Natural killer cell (primary cell): ENCODE results near the gene SPTLC3. TPM values are rescaled to one million over a fixed set of nuclear protein-coding genes. Genes with fewer than 3 reads are reported as not detected.

ENCODE experiments used
- ATAC-seq, 3 donors: fragments of 150-1000 bp in 2 of 3; fragments of 200-7000 bp in 1 of 3; cut with Tn5 transposase; 1 replicate in 1 of 3; 2 replicates in 2 of 3; pipeline ENCODE4 v1.10.0; 2021; ENCODE audit warnings: mild to moderate bottlenecking in 2 of 3, moderate library complexity in 2 of 3
- DNase-seq, 2 donors: peaks; one replicate each; pipeline versions ENCODE4 v3.0.0 to v3.0.0-alpha.2; 2013 to 2021; ENCODE audit warnings: mixed read lengths in 1 of 2
- H3K27ac ChIP-seq: one replicate; pipeline ENCODE4 v1.5.1; 2013; ENCODE audit warnings: mild to moderate bottlenecking, low read length
- H3K27me3 ChIP-seq: one replicate; pipeline ENCODE4 v1.6.1; 2013; ENCODE audit warnings: low read length; ENCODE audit not compliant: control insufficient read depth, insufficient read depth
- H3K36me3 ChIP-seq: one replicate; pipeline ENCODE4 v1.6.1; 2013; ENCODE audit warnings: low read length; ENCODE audit not compliant: control insufficient read depth, insufficient read depth
- H3K4me1 ChIP-seq: one replicate; pipeline ENCODE4 v1.6.1; 2013; ENCODE audit warnings: low read length; ENCODE audit not compliant: control insufficient read depth, insufficient read depth
- H3K4me3 ChIP-seq: one replicate; pipeline ENCODE4 v1.5.1; 2013; ENCODE audit warnings: low read length
- H3K9me3 ChIP-seq: one replicate; pipeline ENCODE4 v1.6.1; 2013; ENCODE audit warnings: low read length; ENCODE audit not compliant: control insufficient read depth, insufficient read depth
- H3K27ac Mint-ChIP-seq, 2 donors: one replicate each; pipeline ENCODE4 v1.8.0; 2022; ENCODE audit warnings: mild to moderate bottlenecking in 2 of 2, mixed read lengths in 2 of 2, moderate library complexity in 1 of 2
- H3K27me3 Mint-ChIP-seq, 2 donors: one replicate each; pipeline ENCODE4 v1.8.0; 2022; ENCODE audit warnings: low read depth in 2 of 2, mixed read lengths in 2 of 2
- H3K36me3 Mint-ChIP-seq: one replicate; pipeline ENCODE4 v1.8.0; 2022; ENCODE audit warnings: mixed read lengths
- H3K4me1 Mint-ChIP-seq, 2 donors: one replicate each; pipeline ENCODE4 v1.8.0; 2022; ENCODE audit warnings: mixed read lengths in 2 of 2
- H3K4me3 Mint-ChIP-seq: one replicate; pipeline ENCODE4 v1.8.0; 2022; ENCODE audit warnings: mild to moderate bottlenecking, moderate library complexity, mixed read lengths
- H3K9me3 Mint-ChIP-seq, 2 donors: one replicate each; pipeline ENCODE4 v1.8.0; 2022; ENCODE audit warnings: mixed read lengths in 2 of 2
- WGBS: methylation state at CpG from one replicate; pipeline ENCODE4 v1.1.7; 2013; ENCODE audit warnings: missing lambda C conversion rate; ENCODE audit not compliant: insufficient coverage; 5-methylcytosine and 5-hydroxymethylcytosine counted together
- intact Hi-C: fragments of 100-400 bp; cut with micrococcal nuclease; formaldehyde crosslinking; loops from one replicate; pipeline ENCODE4 v1.14.2; 2022
- total RNA-seq, 4 donors: library from RNA; stranded (reverse); fragments of 120-200 nt in 1 of 4; gene quantifications; one replicate each; pipeline versions ENCODE4 v1.2.3 to v1.2.4, GENCODE V29; 2013 to 2022
- TF ChIP-seq, protein P1 (sequence below): fragments of 200-600 bp; IDR thresholded peaks from one replicate; pipeline ENCODE4 v1.8.0; 2022; ENCODE audit warnings: antibody characterized with exemption

The SPTLC3 gene
- total RNA-seq, 3 donors from 2014 or later (not counting 1 experiment from before 2014, with no cell fraction given), result 1.5 to 4.6 (median 1.9) TPM

DNA sequence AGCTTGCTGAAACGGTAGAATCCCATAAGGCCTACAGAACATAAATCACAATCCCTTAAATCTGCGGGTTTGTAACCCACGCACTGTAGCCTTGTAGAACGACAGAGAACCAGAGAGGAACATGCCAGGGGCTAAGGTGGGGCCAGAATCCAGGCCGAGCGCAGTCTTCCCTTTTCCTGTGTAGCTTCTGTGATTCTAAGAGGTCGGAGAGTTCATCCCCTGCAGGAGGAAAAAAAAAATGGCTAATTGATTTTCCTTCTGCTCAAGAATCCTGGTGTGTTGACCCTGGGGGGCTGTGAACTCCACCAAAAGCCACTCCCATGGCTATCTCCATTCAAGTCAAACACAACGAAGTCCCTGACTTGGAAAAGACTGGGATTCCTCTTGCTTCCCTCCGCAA is 96.3 kb downstream of the SPTLC3 start:
- DNase-seq, result no peak

DNA sequence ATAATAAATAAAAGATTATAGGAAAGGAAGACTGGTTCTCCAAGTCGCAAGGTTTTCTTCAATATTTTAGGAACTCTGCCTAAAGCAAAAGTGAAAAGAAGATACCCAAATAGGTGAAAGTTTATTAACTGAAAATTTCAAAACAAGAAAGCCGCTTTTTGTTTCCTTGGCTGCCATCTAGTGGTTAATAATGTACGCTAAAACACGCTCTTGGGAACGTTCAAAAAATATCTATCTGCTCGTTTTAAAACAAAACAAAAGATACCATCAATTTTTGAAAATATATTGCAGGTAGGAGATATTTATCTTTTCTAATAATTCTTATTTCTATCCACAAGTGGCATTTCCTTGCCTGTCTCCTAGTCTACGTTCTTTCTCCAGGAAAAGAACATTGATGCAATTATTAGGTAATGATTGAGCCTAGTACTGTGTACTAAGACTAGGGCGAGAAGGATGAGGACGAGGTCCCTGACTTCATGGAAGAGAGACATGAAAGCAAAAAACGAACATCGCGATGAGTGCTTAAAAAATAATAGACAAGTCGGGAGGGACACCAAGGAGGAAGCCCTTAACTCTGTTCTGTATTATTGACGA is 97.2 kb downstream of the SPTLC3 start:
- H3K9me3 Mint-ChIP-seq, result no peaks in the 10 kb centered on the region
- 58% methylated on average over 11 of the region's 14 CpGs for WGBS
- H3K4me1 Mint-ChIP-seq, result no peaks in the 10 kb centered on the region
- no peaks in the 10 kb centered on the region for H3K4me1 ChIP-seq
- H3K27ac Mint-ChIP-seq, result no peak overlapping the region
- H3K36me3 Mint-ChIP-seq, result no peaks in the 10 kb centered on the region
- intact Hi-C loops, result loop anchor here (1.0 to 5.0 kb wide), 2 partner anchors 134 to 181 kb away; no protein-coding TSS in a partner anchor
- H3K27me3 ChIP-seq, result no peaks in the 10 kb centered on the region
- H3K4me3 Mint-ChIP-seq, result no peak overlapping the region
- DNase-seq (peak in 1 of 2 donors; percentile 37), ATAC-seq (no peak)
- H3K27ac ChIP-seq, result no peak overlapping the region
- TF ChIP-seq, protein P1, sequence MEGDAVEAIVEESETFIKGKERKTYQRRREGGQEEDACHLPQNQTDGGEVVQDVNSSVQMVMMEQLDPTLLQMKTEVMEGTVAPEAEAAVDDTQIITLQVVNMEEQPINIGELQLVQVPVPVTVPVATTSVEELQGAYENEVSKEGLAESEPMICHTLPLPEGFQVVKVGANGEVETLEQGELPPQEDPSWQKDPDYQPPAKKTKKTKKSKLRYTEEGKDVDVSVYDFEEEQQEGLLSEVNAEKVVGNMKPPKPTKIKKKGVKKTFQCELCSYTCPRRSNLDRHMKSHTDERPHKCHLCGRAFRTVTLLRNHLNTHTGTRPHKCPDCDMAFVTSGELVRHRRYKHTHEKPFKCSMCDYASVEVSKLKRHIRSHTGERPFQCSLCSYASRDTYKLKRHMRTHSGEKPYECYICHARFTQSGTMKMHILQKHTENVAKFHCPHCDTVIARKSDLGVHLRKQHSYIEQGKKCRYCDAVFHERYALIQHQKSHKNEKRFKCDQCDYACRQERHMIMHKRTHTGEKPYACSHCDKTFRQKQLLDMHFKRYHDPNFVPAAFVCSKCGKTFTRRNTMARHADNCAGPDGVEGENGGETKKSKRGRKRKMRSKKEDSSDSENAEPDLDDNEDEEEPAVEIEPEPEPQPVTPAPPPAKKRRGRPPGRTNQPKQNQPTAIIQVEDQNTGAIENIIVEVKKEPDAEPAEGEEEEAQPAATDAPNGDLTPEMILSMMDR, result peak; percentile 76
- no peak overlapping the region for H3K4me3 ChIP-seq
- H3K36me3 ChIP-seq, result no peaks in the 10 kb centered on the region
- H3K27me3 Mint-ChIP-seq, result no peaks in the 10 kb centered on the region
- no peaks in the 10 kb centered on the region for H3K9me3 ChIP-seq

More for the DNA sequence above, 96.3 kb downstream of the SPTLC3 start:
- H3K36me3 ChIP-seq, result no peaks in the 10 kb centered on the region
- Mint-ChIP-seq H3K4me1 (no peaks in the 10 kb centered on the region), H3K4me3 (no peak overlapping the region), H3K27me3 (no peaks in the 10 kb centered on the region), H3K27ac (no peak overlapping the region), H3K36me3 (no peaks in the 10 kb centered on the region), H3K9me3 (no peaks in the 10 kb centered on the region)
- no peaks in the 10 kb centered on the region for H3K27me3 ChIP-seq
- no peak overlapping the region for H3K27ac ChIP-seq
- H3K4me3 ChIP-seq, result no peak overlapping the region
- no peaks in the 10 kb centered on the region for H3K9me3 ChIP-seq
- TF ChIP-seq, protein P1, result no peak
- intact Hi-C loops, result loop anchor here (5.0 kb wide), 1 partner anchor 133 kb away; no protein-coding TSS in a partner anchor
- no peaks in the 10 kb centered on the region for H3K4me1 ChIP-seq
- no peak for ATAC-seq
- 84% methylated on average over 8 of the region's 9 CpGs for WGBS

DNA sequence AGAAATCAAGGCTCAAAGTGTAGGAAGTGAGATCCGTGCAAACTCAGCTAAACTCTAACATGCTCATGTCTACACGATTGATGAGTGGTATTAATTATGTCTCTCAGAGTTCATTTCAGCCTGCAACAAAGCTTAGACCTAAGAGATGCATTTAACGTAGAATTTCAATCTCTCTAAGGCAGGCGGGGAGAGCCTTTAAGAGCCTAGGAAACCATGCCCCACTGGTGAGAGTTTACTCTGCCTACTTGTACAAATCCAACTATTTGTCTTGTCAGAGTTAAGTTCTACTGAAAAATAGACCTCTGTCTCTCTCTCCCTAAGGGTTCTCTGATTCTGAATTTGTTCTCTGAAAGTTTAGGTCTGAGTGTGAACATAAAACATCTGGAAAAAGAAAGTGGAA is 100.9 kb downstream of the SPTLC3 start:
- H3K9me3 ChIP-seq, result no peaks in the 10 kb centered on the region
- 89% methylated on average over 4 of the region's 4 CpGs for WGBS
- Mint-ChIP-seq H3K36me3 (no peaks in the 10 kb centered on the region), H3K4me1 (no peaks in the 10 kb centered on the region), H3K27me3 (no peaks in the 10 kb centered on the region), H3K4me3 (no peak overlapping the region), H3K9me3 (no peaks in the 10 kb centered on the region), H3K27ac (no peak overlapping the region)
- TF ChIP-seq, protein P1, result no peak
- no peaks in the 10 kb centered on the region for H3K36me3 ChIP-seq
- intact Hi-C loops, result loop anchor here (5.0 kb wide), 1 partner anchor 137 kb away; no protein-coding TSS in a partner anchor
- no peak overlapping the region for H3K27ac ChIP-seq
- H3K4me1 ChIP-seq, result no peaks in the 10 kb centered on the region
- H3K4me3 ChIP-seq, result no peak overlapping the region
- ATAC-seq (no peak), DNase-seq (no peak)
- H3K27me3 ChIP-seq, result no peaks in the 10 kb centered on the region

DNA sequence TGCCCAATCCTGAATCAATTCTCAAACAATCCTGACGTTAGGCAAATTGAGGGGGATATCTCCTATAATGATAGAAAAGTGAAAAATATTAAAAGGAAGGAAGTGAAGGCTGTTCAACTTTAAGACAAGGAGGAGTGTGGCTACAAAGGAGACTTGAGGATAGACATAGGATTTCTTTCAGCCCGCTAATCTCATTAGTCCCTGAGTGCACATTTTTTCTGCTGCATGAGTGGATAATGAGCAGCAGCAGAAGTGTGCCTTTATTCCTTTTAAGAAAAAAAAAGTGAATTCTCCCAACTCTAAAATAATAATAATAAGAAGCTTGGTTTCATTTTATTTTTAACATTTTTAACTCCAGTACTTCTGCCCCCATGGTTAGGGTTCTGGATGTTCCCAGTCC is 102.0 kb downstream of the SPTLC3 start:
- Histone ChIP-seq H3K27me3 (no peaks in the 10 kb centered on the region), H3K4me1 (no peaks in the 10 kb centered on the region), H3K27ac (no peak overlapping the region), H3K36me3 (no peaks in the 10 kb centered on the region), H3K4me3 (no peak overlapping the region), H3K9me3 (no peaks in the 10 kb centered on the region)
- no peaks in the 10 kb centered on the region for H3K4me1 Mint-ChIP-seq
- no peak for DNase-seq
- H3K4me3 Mint-ChIP-seq, result no peak overlapping the region
- intact Hi-C loops, result no loop called here
- TF ChIP-seq, protein P1, result no peak
- WGBS, result 100% methylated on average over 1 of the region's 2 CpGs
- no peaks in the 10 kb centered on the region for H3K27me3 Mint-ChIP-seq
- no peaks in the 10 kb centered on the region for H3K36me3 Mint-ChIP-seq
- ATAC-seq, result no peak
- H3K9me3 Mint-ChIP-seq, result no peaks in the 10 kb centered on the region
- H3K27ac Mint-ChIP-seq, result no peak overlapping the region
